ENCODE data around the gene HSPA14. TPM values are rescaled to one million over a fixed set of nuclear protein-coding genes. Genes with fewer than 3 reads are reported as not detected.

HSPA14 gene
- total RNA-seq, 1 donor from 2014 or later = 10.0 TPM

- Histone ChIP-seq H3K27ac (no peak overlapping the region), H3K4me1 (peaks cover 14% of the 10 kb centered on the region), H3K36me3 (no peaks in the 10 kb centered on the region), H3K4me3 (peak overlapping the region; percentile 93), H3K9me3 (no peaks in the 10 kb centered on the region), H3K27me3 (no peaks in the 10 kb centered on the region)
- ATAC-seq (no peak), DNase-seq (no peak)
- no peak for TF ChIP-seq CTCF (IDR thresholded peaks at IDR 0.05)
- intact Hi-C loops (cut with DNase I) = no loop called here
These were observed 41.8 kb downstream of the HSPA14 start for GRCh38 chr10:14879928-14880193.

GRCh38 chr10:14880229-14880628, 42.1 kb downstream of the HSPA14 start:
- no peak for TF ChIP-seq CTCF (IDR thresholded peaks at IDR 0.05)
- intact Hi-C loops (cut with DNase I) = no loop called here
- Histone ChIP-seq H3K9me3 (no peaks in the 10 kb centered on the region), H3K36me3 (no peaks in the 10 kb centered on the region), H3K4me3 (no peak overlapping the region), H3K27me3 (no peaks in the 10 kb centered on the region), H3K4me1 (peaks cover 14% of the 10 kb centered on the region), H3K27ac (no peak overlapping the region)
- no peak for ATAC-seq
- DNase-seq = no peak

- DNase-seq (no peak), ATAC-seq (no peak)
- peaks cover 6% of the 10 kb centered on the region for H3K4me1 ChIP-seq
- no peak for TF ChIP-seq CTCF (IDR thresholded peaks at IDR 0.05)
- no peaks in the 10 kb centered on the region for H3K36me3 ChIP-seq
- no peak overlapping the region for H3K4me3 ChIP-seq
- no peak overlapping the region for H3K27ac ChIP-seq
- H3K9me3 ChIP-seq = no peaks in the 10 kb centered on the region
- no peaks in the 10 kb centered on the region for H3K27me3 ChIP-seq
- intact Hi-C loops (cut with DNase I) = no loop called here
These were observed 46.0 kb downstream of the HSPA14 start for GRCh38 chr10:14884082-14884481.

- Histone ChIP-seq H3K4me3 (no peak overlapping the region), H3K4me1 (no peaks in the 10 kb centered on the region)
- intact Hi-C loops (cut with DNase I) = no loop called here
These were observed 51.2 kb downstream of the HSPA14 start for GRCh38 chr10:14889318-14889717.

GRCh38 chr10:14891151-14891550, 53.0 kb downstream of the HSPA14 start:
- Histone ChIP-seq H3K4me1 (no peaks in the 10 kb centered on the region), H3K9me3 (no peaks in the 10 kb centered on the region), H3K36me3 (no peaks in the 10 kb centered on the region), H3K27me3 (no peaks in the 10 kb centered on the region), H3K27ac (no peak overlapping the region), H3K4me3 (no peak overlapping the region)
- DNase-seq (no peak), ATAC-seq (no peak)
- no peak for TF ChIP-seq CTCF (IDR thresholded peaks at IDR 0.05)
- intact Hi-C loops (cut with DNase I) = no loop called here

More at GRCh38 chr10:14889318-14889717, 51.2 kb downstream of the HSPA14 start:
- no peaks in the 10 kb centered on the region for H3K36me3 ChIP-seq
- ATAC-seq = no peak
- no peak overlapping the region for H3K27ac ChIP-seq
- no peaks in the 10 kb centered on the region for H3K27me3 ChIP-seq
- DNase-seq = no peak
- TF ChIP-seq CTCF (IDR thresholded peaks at IDR 0.05) = no peak
- H3K9me3 ChIP-seq = no peaks in the 10 kb centered on the region

GRCh38 chr10:14904316-14904732, 66.2 kb downstream of the HSPA14 start:
- Histone ChIP-seq H3K4me3 (no peak overlapping the region), H3K4me1 (no peaks in the 10 kb centered on the region), H3K36me3 (peaks cover 25% of the 10 kb centered on the region), H3K27me3 (no peaks in the 10 kb centered on the region), H3K27ac (no peak overlapping the region), H3K9me3 (no peaks in the 10 kb centered on the region)
- peak; percentile 56 for TF ChIP-seq CTCF (IDR thresholded peaks at IDR 0.05)
- DNase-seq = no peak
- intact Hi-C loops (cut with DNase I) = no loop called here
- no peak for ATAC-seq

All from upper lobe of right lung (tissue), 1 donor.